Measurements from ENCODE around the gene SUMO2. TPM values are rescaled to one million over a fixed set of nuclear protein-coding genes. Genes with fewer than 3 reads are reported as not detected.

SUMO2 gene
- polyA plus RNA-seq, 1 donor from 2014 or later, result 391 TPM

DNA sequence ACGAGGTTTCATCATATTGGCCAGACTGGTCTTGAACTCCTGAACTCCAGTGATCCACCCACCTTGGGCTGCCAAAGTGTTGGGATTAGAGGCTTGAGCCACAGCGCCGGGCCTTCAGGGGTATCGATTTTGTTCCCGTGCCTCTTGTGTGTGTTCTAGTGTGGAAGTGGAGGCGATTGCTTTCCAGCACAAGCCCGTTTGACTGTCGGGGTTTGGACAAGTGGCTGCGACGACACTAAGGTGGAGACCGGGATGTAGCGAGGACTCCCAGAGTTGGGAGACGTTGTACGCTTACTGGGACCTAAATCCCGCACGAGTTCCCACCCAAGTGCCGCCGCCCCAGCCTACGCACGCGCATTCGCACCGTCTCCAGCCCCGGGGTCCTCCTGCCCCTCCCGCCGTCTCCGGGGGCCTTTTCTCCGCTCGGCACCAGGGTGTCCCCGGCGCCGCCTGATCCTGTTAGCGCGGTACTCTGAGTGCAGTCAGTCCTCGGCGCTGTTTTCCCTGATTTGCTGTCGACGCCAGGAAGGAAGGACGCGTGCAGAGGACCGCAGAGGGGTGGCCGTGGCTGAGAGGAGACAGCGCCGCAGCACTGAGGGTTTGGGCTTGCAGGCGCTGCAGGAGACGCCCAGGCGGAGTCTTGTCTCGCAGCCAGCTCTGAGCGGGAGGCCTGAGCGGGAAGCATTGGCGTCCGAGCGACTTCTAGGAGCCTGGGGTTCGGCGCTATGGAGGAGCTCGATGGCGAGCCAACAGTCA, 22.5 kb upstream of the SUMO2 start, which contains the start of gene NUP85:
Gene NUP85, plus strand, starts transcription at position 643 of the 756 bp plus-strand sequence. Its CDS starts 83 bp downstream, at position 726.
- H3K36me3 Mint-ChIP-seq, result no peaks in the 10 kb centered on the region
- H3K27me3 Mint-ChIP-seq, result no peaks in the 10 kb centered on the region
- H3K4me1 Mint-ChIP-seq, result peaks cover 10 to 23% (median 15%) of the 10 kb centered on the region in 3 donors
- H3K4me3 Mint-ChIP-seq, result peak within 1 kb of the TSS; percentile 94 to 98 (median 96)
- peak within 1 kb of the TSS; percentile 96 to 99 (median 98) for H3K27ac Mint-ChIP-seq
- H3K9me3 Mint-ChIP-seq, result no peaks in the 10 kb centered on the region

DNA sequence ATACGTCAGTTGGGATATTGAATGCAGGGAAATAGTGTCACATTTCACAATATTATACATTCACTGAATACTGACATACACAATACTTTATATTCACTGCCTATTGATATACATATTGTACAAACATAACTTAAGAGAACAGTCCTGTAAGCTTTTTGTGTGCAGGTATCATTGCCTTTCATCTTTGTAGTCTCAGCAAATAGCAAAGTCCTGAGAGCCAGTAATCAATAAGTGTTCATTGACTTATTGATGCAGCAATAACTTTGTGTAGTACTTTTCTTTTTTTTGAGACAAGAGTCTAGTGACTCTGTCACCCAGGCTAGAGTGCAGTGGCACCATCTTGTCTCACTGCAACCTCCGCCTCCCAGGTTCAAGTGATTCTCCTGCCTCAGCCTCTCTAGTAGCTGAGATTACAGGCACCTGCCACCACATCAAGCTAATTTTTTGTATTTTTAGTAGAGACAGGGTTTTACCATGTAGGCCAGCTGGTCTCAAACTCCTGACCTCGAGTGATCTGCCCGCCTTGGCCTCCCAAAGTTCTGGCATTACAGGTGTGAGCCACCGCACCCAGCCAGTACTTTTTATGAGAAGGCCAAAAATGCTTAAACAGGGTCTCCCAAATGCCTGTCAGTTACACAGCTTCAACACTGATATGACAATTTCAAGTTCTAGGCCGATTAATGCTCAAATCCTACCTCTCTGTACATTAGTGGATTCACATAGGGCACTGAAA, 17.3 kb upstream of the SUMO2 start:
- Mint-ChIP-seq H3K9me3 (no peaks in the 10 kb centered on the region), H3K27ac (no peak overlapping the region), H3K4me1 (peaks cover 5 to 12% (median 6%) of the 10 kb centered on the region in 3 donors), H3K36me3 (no peaks in the 10 kb centered on the region), H3K27me3 (no peaks in the 10 kb centered on the region), H3K4me3 (no peak overlapping the region)

DNA sequence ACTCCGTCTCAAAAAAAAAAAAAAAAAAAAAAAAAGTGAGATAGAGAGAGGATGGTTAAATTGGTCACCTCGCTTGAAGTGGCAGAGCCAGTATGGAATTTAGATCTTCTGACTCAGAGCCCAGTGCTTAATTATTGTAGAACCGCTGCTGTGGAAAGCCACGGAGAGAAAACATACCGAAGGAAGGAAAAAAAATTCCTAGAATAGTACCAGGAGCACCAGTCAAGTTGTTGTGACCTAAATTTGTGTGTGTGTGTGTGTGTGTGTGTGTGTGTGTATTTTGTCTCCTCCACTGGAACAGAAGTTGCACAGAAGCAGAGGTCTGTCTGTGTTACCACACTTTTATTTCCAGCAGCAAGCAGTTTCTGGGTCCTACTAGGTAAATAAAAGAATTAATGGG, 12.1 kb upstream of the SUMO2 start:
- Mint-ChIP-seq H3K4me3 (no peak overlapping the region), H3K27me3 (no peaks in the 10 kb centered on the region), H3K27ac (no peak overlapping the region), H3K9me3 (no peaks in the 10 kb centered on the region), H3K36me3 (no peaks in the 10 kb centered on the region), H3K4me1 (no peaks in the 10 kb centered on the region)

DNA sequence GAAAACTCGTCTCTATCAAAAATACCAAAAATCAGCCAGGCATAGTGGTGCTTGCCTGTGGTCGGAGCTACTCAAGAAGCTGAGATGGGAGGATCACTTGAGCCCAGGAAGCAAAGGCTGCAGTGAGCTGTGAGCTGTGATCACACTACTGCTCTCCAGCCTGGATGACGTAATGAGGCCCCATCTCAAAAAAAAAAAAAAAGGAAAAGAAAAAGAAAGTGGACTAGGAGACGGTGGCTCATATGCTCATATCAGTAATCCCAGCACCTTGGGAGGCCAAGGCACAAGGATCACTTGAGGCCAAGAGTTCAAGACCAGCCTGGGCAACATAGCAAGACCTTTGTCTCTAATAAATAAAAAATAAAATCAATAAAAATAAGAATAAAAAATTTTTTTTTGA, 8.8 kb upstream of the SUMO2 start:
- Mint-ChIP-seq H3K4me1 (peaks cover 0 to 6% (median 2%) of the 10 kb centered on the region in 3 donors), H3K9me3 (no peaks in the 10 kb centered on the region), H3K27ac (no peak overlapping the region), H3K27me3 (no peaks in the 10 kb centered on the region), H3K36me3 (no peaks in the 10 kb centered on the region), H3K4me3 (no peak overlapping the region)

DNA sequence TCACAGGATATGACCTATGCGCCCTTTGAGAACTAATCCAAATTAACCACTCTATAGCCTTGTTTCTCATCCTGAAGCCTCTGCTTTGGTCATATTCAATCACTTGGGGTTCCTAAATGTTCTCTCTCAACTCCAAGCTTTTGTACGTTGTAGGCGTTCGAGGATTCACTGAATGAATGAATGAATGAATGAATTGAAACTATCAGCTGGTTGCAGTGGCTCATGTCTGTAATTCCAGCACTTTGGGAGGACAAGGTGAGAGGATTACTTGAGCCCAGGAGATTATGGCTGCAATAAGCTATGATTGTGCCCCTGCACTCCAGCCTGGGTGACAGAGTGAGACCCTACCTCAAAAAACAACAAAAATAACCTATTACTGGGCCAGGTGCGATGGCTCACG, 5.9 kb upstream of the SUMO2 start:
- peaks cover 3 to 10% (median 10%) of the 10 kb centered on the region in 3 donors for H3K4me1 Mint-ChIP-seq
- H3K4me3 Mint-ChIP-seq, result peak overlapping the region in 1 of 4 donors; percentile 48
- H3K27me3 Mint-ChIP-seq, result no peaks in the 10 kb centered on the region
- no peaks in the 10 kb centered on the region for H3K36me3 Mint-ChIP-seq
- H3K27ac Mint-ChIP-seq, result no peak overlapping the region
- H3K9me3 Mint-ChIP-seq, result no peaks in the 10 kb centered on the region

DNA sequence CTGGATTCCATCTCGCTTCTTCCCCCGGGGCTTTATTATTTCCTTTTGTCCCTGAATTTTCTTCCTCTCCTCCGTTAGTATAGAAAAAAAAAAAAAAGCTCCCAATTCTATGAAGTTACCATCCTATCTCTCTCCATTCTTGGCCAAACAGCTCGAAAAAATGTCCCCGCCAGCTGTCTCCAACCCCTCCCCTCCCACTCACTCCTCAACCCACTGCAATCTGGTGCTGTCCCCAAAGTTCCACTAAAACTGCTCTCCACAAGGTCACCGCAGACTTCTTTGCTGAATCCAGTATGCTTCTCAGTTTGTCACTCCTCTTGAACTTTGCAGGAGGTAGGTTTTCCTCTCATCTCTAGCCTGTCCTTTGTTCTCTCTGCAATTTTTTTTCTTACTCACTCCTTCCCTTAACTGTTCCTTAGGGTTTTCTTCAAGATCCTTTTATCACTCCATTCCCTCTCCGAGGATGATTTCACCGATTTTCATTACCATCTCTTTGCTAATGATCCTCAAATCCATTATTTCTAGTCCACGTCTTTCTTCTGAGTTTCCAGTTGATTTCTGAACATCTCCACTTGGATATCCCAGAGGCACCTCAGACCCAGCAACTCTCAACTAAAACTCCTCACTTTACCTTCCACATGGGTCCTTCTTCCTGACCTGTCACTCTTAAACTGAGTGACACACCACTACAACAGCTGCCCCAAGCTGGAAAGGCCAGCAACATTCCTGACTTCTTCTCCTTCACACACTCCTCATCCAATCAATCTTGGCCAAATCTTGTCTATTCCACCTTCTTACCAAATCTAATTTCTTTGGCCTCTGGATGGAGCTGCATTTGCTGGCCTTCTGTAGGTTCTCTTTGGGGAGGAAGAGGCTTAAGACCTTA, 1.5 kb upstream of the SUMO2 start:
- no peaks in the 10 kb centered on the region for H3K27me3 Mint-ChIP-seq

DNA sequence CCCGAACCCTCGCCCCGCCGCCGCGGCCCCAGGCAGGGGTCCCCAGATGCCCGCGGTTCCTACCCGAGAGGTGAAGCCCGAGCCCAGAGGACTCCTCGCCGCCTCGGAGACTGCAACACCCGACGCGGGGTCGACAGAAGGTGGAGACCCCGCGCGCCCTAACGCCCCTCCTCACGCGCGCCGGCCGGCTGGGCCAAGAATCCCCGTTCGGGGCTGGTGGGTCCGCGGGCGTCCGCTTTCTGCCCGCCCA, 515 bp downstream of the SUMO2 start:
- Mint-ChIP-seq H3K4me1 (peaks cover 18 to 22% (median 21%) of the 10 kb centered on the region in 3 donors), H3K27me3 (no peaks in the 10 kb centered on the region)

More for the DNA sequence above, 1.5 kb upstream of the SUMO2 start:
- Mint-ChIP-seq H3K27ac (peak overlapping the region; percentile 75 to 91 (median 88)), H3K4me1 (peaks cover 18 to 25% (median 21%) of the 10 kb centered on the region in 3 donors), H3K4me3 (peak overlapping the region; percentile 58 to 94 (median 82)), H3K9me3 (no peaks in the 10 kb centered on the region), H3K36me3 (no peaks in the 10 kb centered on the region)

DNA sequence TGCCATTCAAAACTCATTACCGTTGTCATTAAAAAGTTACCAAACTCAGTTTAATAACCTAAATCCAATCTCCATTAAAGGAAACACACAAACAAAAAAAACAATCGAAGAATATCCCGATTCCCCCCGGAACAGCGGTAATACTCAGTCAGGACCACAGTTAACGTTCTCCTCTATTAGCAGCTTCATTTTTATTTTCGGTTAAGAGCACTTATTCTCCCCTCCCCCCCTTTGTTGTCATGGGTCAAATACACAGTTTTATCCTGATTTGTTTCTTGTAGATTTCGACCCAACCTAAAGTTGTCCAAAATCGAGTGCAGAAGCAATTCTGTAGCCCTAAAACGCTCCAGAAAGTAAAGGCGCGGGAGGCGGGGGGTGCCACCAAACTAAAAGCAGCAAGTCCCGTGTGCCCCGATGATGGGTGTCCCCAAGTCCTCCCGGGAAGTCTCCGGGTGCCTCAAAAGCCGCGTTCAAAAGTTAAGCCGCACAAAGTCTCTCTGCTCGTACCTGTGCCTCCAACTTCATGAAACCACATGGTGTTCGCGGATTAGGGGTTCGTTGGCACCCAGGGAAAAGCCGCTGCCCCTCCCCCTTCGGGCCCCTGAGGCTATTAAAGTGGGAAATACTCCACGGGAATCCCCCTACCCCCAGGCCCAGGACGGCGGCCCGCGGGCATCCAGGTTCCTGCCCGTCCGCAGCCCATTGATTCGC, 996 bp downstream of the SUMO2 start:
- peak overlapping the region; percentile 83 to 95 (median 92) for H3K4me3 Mint-ChIP-seq
- H3K4me1 Mint-ChIP-seq, result peaks cover 18 to 22% (median 21%) of the 10 kb centered on the region in 3 donors
- no peaks in the 10 kb centered on the region for H3K9me3 Mint-ChIP-seq
- H3K36me3 Mint-ChIP-seq, result no peaks in the 10 kb centered on the region
- no peaks in the 10 kb centered on the region for H3K27me3 Mint-ChIP-seq
- H3K27ac Mint-ChIP-seq, result peak overlapping the region; percentile 84 to 94 (median 88)

More for the DNA sequence above, 515 bp downstream of the SUMO2 start:
- Mint-ChIP-seq H3K4me3 (peak overlapping the region; percentile 83 to 95 (median 92)), H3K27ac (peak overlapping the region; percentile 84 to 94 (median 88)), H3K9me3 (no peaks in the 10 kb centered on the region), H3K36me3 (no peaks in the 10 kb centered on the region)

DNA sequence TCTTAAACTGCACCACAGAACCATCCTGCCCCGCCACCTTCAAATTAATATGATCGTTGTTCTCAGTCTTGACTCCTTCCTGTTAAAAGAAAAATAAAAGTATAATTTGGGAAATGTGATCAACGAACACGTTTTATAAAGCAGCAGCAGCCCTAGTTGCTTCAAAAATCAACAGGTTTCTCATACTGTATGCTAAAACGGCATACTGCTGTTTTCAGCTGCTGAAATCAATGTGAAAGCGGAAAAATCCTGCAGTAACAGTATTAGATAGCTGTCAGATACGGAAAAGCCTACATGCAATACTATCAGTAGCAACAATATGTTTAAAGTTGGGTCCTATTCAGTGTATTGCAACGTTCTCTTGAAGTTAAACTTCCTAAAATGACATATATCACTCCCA, 1.6 kb downstream of the SUMO2 start:
- Mint-ChIP-seq H3K36me3 (no peaks in the 10 kb centered on the region), H3K27ac (peak overlapping the region; percentile 84 to 94 (median 88)), H3K4me3 (peak overlapping the region; percentile 83 to 95 (median 92))

DNA sequence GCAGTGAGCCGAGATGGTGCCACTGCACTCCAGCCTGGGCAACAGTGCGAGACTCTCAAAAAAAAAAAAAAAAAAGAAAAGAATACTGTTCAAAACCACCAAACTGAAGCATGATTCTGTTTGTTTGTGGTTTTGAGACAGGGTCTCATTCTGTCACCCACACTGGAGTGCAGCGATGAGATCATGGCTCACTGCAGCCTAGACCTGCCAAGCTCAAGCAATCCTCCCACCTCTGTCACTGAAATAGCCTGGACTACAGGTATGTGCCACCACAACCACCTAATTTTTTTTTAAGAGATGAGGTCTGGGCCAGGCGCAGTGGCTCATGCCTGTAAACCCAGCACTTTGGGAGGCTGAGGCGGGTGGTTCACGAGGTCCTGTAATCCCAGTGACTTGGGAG, 4.3 kb downstream of the SUMO2 start:
- H3K9me3 Mint-ChIP-seq, result no peaks in the 10 kb centered on the region
- peak overlapping the region in 1 of 4 donors; percentile 61 for H3K4me3 Mint-ChIP-seq
- no peaks in the 10 kb centered on the region for H3K36me3 Mint-ChIP-seq
- no peak overlapping the region for H3K27ac Mint-ChIP-seq
- peaks cover 14 to 26% (median 17%) of the 10 kb centered on the region in 3 donors for H3K4me1 Mint-ChIP-seq
- no peaks in the 10 kb centered on the region for H3K27me3 Mint-ChIP-seq

More for the DNA sequence above, 1.6 kb downstream of the SUMO2 start:
- peaks cover 18 to 27% (median 23%) of the 10 kb centered on the region in 3 donors for H3K4me1 Mint-ChIP-seq
- H3K9me3 Mint-ChIP-seq, result no peaks in the 10 kb centered on the region
- H3K27me3 Mint-ChIP-seq, result no peaks in the 10 kb centered on the region

DNA sequence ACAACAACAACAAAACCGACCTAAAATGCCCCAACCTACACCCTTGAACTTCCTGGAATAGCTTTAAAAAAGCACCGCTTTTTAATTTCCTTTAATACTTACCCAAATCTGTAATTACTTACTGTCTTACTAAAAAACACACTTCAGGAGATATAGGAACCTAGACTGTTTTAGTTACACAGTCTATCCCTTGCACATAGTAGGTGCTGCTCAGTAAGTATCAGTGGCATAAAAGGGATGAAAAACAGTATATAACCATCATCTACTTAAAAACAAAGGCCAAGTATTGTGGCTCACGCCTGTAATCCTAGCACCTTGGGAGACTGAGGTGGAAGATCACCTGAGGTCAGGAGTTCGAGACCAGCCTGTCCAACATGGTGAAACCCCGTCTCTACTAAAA, 6.1 kb downstream of the SUMO2 start:
- Mint-ChIP-seq H3K27me3 (no peaks in the 10 kb centered on the region), H3K4me1 (peaks cover 16 to 29% (median 18%) of the 10 kb centered on the region in 3 donors), H3K4me3 (peak overlapping the region in 1 of 4 donors; percentile 45), H3K27ac (peak overlapping the region in 1 of 3 donors; percentile 73), H3K9me3 (no peaks in the 10 kb centered on the region), H3K36me3 (no peaks in the 10 kb centered on the region)

DNA sequence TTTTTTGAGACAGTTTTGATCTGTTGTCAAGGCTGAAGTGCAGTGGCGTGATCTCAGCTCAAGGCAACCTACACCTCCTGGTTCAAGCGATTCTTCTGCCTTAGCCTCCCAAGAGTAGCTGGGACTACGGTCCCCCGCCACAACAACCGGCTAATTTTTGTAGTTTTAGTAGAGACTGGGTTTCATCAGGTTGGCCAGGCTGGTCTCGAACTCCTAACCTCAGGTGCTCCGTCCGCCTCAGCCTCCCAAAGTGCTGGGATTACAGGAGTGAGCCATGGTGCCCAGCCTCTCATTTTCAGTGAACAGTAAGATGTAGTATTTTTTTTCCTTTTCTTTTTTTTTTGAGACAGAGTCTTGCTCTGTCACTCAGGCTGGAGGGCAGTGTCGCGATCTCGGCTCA, 7.8 kb downstream of the SUMO2 start:
- H3K9me3 Mint-ChIP-seq, result no peaks in the 10 kb centered on the region
- no peak overlapping the region for H3K4me3 Mint-ChIP-seq
- no peaks in the 10 kb centered on the region for H3K36me3 Mint-ChIP-seq
- H3K27me3 Mint-ChIP-seq, result no peaks in the 10 kb centered on the region
- H3K27ac Mint-ChIP-seq, result no peak overlapping the region
- H3K4me1 Mint-ChIP-seq, result peaks cover 7 to 21% (median 9%) of the 10 kb centered on the region in 3 donors

DNA sequence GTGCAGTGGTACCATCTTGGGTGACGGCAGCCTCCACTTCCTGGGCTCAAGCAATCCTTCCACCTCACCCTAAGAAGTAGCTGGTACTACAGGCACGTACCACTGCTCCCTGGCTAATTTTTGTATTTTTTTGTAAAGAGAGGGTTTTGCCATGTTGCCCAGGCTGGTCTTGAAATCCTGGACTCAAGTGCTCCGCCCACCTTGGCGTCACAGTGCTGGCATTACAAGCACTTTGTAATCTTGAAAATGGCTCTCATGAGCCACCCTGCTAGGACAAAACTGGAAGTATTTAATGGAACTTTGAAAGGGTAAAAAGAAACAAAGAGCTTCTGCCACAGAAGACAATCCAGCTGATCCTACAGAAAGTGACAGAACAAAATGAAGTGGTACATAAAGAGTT, 9.2 kb downstream of the SUMO2 start:
- H3K27ac Mint-ChIP-seq, result peak overlapping the region in 1 of 3 donors; percentile 74
- H3K36me3 Mint-ChIP-seq, result no peaks in the 10 kb centered on the region
- H3K9me3 Mint-ChIP-seq, result no peaks in the 10 kb centered on the region
- no peaks in the 10 kb centered on the region for H3K27me3 Mint-ChIP-seq
- no peak overlapping the region for H3K4me3 Mint-ChIP-seq
- H3K4me1 Mint-ChIP-seq, result peaks cover 6 to 21% (median 7%) of the 10 kb centered on the region in 3 donors

DNA sequence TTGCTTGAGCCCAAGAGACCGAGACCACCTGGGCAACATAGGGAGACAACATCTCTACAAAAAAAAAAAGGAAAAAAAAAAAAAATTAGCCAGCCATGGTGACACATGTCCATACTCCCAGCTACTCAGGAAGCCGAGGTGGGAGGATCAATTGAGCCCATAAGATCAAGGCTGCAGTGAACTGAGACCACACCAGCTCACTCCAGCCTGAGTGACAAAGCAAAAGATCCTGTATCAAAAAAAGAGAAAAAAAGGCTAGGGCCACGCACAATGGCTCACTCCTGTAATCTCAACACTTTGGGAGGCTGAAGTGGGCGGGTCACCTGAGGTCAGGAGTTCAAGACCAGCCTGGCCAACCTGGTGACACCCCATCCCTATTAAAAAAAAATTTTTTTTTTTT, 13.8 kb downstream of the SUMO2 start:
- Mint-ChIP-seq H3K27ac (no peak overlapping the region), H3K36me3 (no peaks in the 10 kb centered on the region), H3K4me1 (peaks cover 2 to 11% (median 6%) of the 10 kb centered on the region in 3 donors), H3K4me3 (no peak overlapping the region), H3K9me3 (no peaks in the 10 kb centered on the region), H3K27me3 (no peaks in the 10 kb centered on the region)
